ENCODE results near the gene ZPR1. TPM values are rescaled to one million over a fixed set of nuclear protein-coding genes. Genes with fewer than 3 reads are reported as not detected.
"Not testable (repeated sequence)": the region's sequence is repeated elsewhere in the genome, so short reads cannot be mapped to it uniquely, and the experiment has no call there.

ZPR1 gene
- total RNA-seq, 4 donors from 2014 or later, result 21.7 to 33.8 (median 26.1) TPM

- DNase-seq (ENCODE audit: low spot score in 2 of 2), result no peak
- TF ChIP-seq CTCF (IDR thresholded peaks at IDR 0.05) (no peak), POLR2A (IDR thresholded peaks at IDR 0.05) (no peak)
- no peak overlapping the region for H3K4me3 ChIP-seq (ENCODE audit: low read depth, poor library complexity, severe bottlenecking)
- intact Hi-C loops (cut with DNase I; ENCODE audit: low total_unique reads), result no loop called here
- WGBS, 2 donors, result 73 to 82% methylated on average over 14 of the region's 14 CpGs
Observed at GRCh38 chr11:116808262-116809175, 20.7 kb upstream of the ZPR1 start.

GRCh38 chr11:116807601-116808261 is 19.9 kb upstream of the ZPR1 start:
- DNase-seq (ENCODE audit: low spot score in 2 of 2), result no peak
- H3K4me3 ChIP-seq (ENCODE audit: low read depth, poor library complexity, severe bottlenecking), result no peak overlapping the region
- no peak for TF ChIP-seq CTCF (IDR thresholded peaks at IDR 0.05)
- no peak for TF ChIP-seq POLR2A (IDR thresholded peaks at IDR 0.05)
- 89 to 90% methylated on average over 6 of the region's 6 CpGs for WGBS, 2 donors
- intact Hi-C loops (cut with DNase I; ENCODE audit: low total_unique reads), result no loop called here

GRCh38 chr11:116804001-116804400 is 16.2 kb upstream of the ZPR1 start:
- no peak for DNase-seq (ENCODE audit: low spot score in 2 of 2)
- TF ChIP-seq POLR2A (IDR thresholded peaks at IDR 0.05), result no peak
- no peak for TF ChIP-seq CTCF (IDR thresholded peaks at IDR 0.05)
- no peak overlapping the region for H3K4me3 ChIP-seq (ENCODE audit: low read depth, poor library complexity, severe bottlenecking)
- WGBS, 2 donors, result 42 to 48% methylated on average over 3 of the region's 3 CpGs
- intact Hi-C loops (cut with DNase I; ENCODE audit: low total_unique reads), result no loop called here

GRCh38 chr11:116801662-116802061 is 13.8 kb upstream of the ZPR1 start:
- intact Hi-C loops (cut with DNase I; ENCODE audit: low total_unique reads); H3K4me3 ChIP-seq (ENCODE audit: low read depth, poor library complexity, severe bottlenecking): not testable (repeated sequence)
- peak in 1 of 2 donors; percentile 12 for DNase-seq (ENCODE audit: low spot score in 2 of 2)

- intact Hi-C loops (cut with DNase I; ENCODE audit: low total_unique reads), result no loop called here
- TF ChIP-seq CTCF (IDR thresholded peaks at IDR 0.05) (no peak), POLR2A (IDR thresholded peaks at IDR 0.05) (no peak)
- no peak overlapping the region for H3K4me3 ChIP-seq (ENCODE audit: low read depth, poor library complexity, severe bottlenecking)
- 84 to 90% methylated on average over 2 of the region's 2 CpGs for WGBS, 2 donors
- no peak for DNase-seq (ENCODE audit: low spot score in 2 of 2)
Observed at GRCh38 chr11:116800610-116801009, 12.8 kb upstream of the ZPR1 start.

- no peak for TF ChIP-seq CTCF (IDR thresholded peaks at IDR 0.05)
- no peak for TF ChIP-seq POLR2A (IDR thresholded peaks at IDR 0.05)
- 74 to 81% methylated on average over 5 of the region's 5 CpGs for WGBS, 2 donors
- no peak for DNase-seq (ENCODE audit: low spot score in 2 of 2)
- no peak overlapping the region for H3K4me3 ChIP-seq (ENCODE audit: low read depth, poor library complexity, severe bottlenecking)
- intact Hi-C loops (cut with DNase I; ENCODE audit: low total_unique reads), result no loop called here
Observed at GRCh38 chr11:116798368-116798767, 10.5 kb upstream of the ZPR1 start.
